HEK293 (cell line): Measurements from ENCODE around the gene ABCG1.

Experiments used
- CTCF ChIA-PET: fragments of 350-600 bp; formaldehyde crosslinking; extraction: SDS; loops from one replicate; lab custom pipeline; 2021; ENCODE audit warnings: antibody characterized with exemption; lab: Yijun Ruan, JAX
- POLR2A ChIA-PET: fragments of 300-600 bp; formaldehyde crosslinking; extraction: SDS; loops from one replicate; lab custom pipeline; 2020; ENCODE audit warnings: antibody characterized with exemption, inconsistent platforms; lab: Yijun Ruan, JAX
- H3K27ac ChIP-seq: fragments of 200-500 bp; sonication (Bioruptor generic); 2 replicates; pipeline ENCODE4 v1.5.1; 2014; ENCODE audit warnings: low read depth, low read length, control low read depth, inconsistent platforms; ENCODE audit errors: extremely low read depth
- H3K36me3 ChIP-seq, 2 experiments: fragments of 200-500 bp in 1 of 2; sonication (Bioruptor generic) in 1 of 2; 1 replicate in 1 of 2; 2 replicates in 1 of 2; pipeline ENCODE4 v1.5.1; 2014 to 2017; ENCODE audit warnings: inconsistent platforms in 2 of 2, low read length in 2 of 2; ENCODE audit not compliant: control insufficient read depth in 2 of 2, insufficient read depth in 1 of 2
- H3K4me1 ChIP-seq: fragments of 200-500 bp; sonication (Bioruptor generic); 2 replicates; pipeline ENCODE4 v1.5.1; 2014; ENCODE audit warnings: mild to moderate bottlenecking, low read length, inconsistent platforms; ENCODE audit not compliant: control insufficient read depth, insufficient read depth
- H3K4me3 ChIP-seq: 2 replicates; pipeline ENCODE4 v1.5.1; 2011; ENCODE audit warnings: low read depth, mild to moderate bottlenecking, control low read depth, low read length, moderate library complexity
- H3K9me3 ChIP-seq: fragments of 200-500 bp; sonication (Bioruptor generic); 2 replicates; pipeline ENCODE4 v1.5.1; 2014; ENCODE audit warnings: low read depth, low read length, inconsistent platforms; ENCODE audit not compliant: control insufficient read depth, insufficient read depth
- ELK4 ChIP-seq: IDR thresholded peaks from 2 replicates; pipeline ENCODE4 v1.6.1; 2011; ENCODE audit warnings: mild to moderate bottlenecking, low read depth, low read length, borderline replicate concordance
- GLIS1 ChIP-seq: fragments of 450-650 bp; formaldehyde crosslinking; IDR thresholded peaks from 2 replicates; pipeline ENCODE4 v1.5.1; 2016; ENCODE audit warnings: missing biosample characterization, missing genetic modification characterization
- OVOL3 ChIP-seq: fragments of 450-650 bp; formaldehyde crosslinking; IDR thresholded peaks from 2 replicates; pipeline ENCODE4 v1.5.1; 2016; ENCODE audit warnings: missing biosample characterization, missing genetic modification characterization
- RBAK ChIP-seq: fragments of 450-650 bp; formaldehyde crosslinking; IDR thresholded peaks from 2 replicates; pipeline ENCODE4 v1.5.1; 2016; ENCODE audit warnings: missing biosample characterization, missing genetic modification characterization
- REST ChIP-seq: fragments of 450-650 bp; formaldehyde crosslinking; IDR thresholded peaks from 2 replicates; pipeline ENCODE4 v1.5.1; 2016; ENCODE audit warnings: missing biosample characterization, missing genetic modification characterization
- SETDB1 ChIP-seq: IDR thresholded peaks from one replicate; pipeline ENCODE4 v1.6.1; 2017; ENCODE audit warnings: mild to moderate bottlenecking, low read length, moderate library complexity, mixed read lengths; ENCODE audit not compliant: insufficient read length
- SP2 ChIP-seq: fragments of 450-650 bp; formaldehyde crosslinking; IDR thresholded peaks from 2 replicates; pipeline ENCODE4 v1.5.1; 2016; ENCODE audit warnings: missing biosample characterization, missing genetic modification characterization
- TRIM28 ChIP-seq: IDR thresholded peaks from 2 replicates; pipeline ENCODE4 v1.6.1; 2011; ENCODE audit warnings: low read length, control low read depth, borderline replicate concordance
- ZIC2 ChIP-seq: fragments of 450-650 bp; formaldehyde crosslinking; IDR thresholded peaks from 2 replicates; pipeline ENCODE4 v1.5.1; 2016; ENCODE audit warnings: missing biosample characterization, missing genetic modification characterization
- ZNF112 ChIP-seq: fragments of 450-650 bp; formaldehyde crosslinking; IDR thresholded peaks from 2 replicates; pipeline ENCODE4 v1.5.0; 2017; ENCODE audit warnings: missing biosample characterization, missing genetic modification characterization
- ZNF133 ChIP-seq: fragments of 450-650 bp; formaldehyde crosslinking; IDR thresholded peaks from 2 replicates; pipeline ENCODE4 v1.5.1; 2016; ENCODE audit warnings: missing biosample characterization, missing genetic modification characterization
- ZNF157 ChIP-seq: fragments of 450-650 bp; formaldehyde crosslinking; IDR thresholded peaks from 2 replicates; pipeline ENCODE4 v1.5.1; 2016; ENCODE audit warnings: missing biosample characterization, missing genetic modification characterization
- ZNF174 ChIP-seq: fragments of 450-650 bp; formaldehyde crosslinking; IDR thresholded peaks from 2 replicates; pipeline ENCODE4 v1.5.0; 2017; ENCODE audit warnings: missing biosample characterization, mild to moderate bottlenecking, missing genetic modification characterization
- ZNF184 ChIP-seq: fragments of 450-650 bp; IDR thresholded peaks from 2 replicates; pipeline ENCODE4 v1.5.1; 2018; ENCODE audit warnings: missing biosample characterization, mild to moderate bottlenecking, missing genetic modification characterization
- ZNF2 ChIP-seq: fragments of 450-650 bp; formaldehyde crosslinking; IDR thresholded peaks from 2 replicates; pipeline ENCODE4 v1.5.1; 2016; ENCODE audit warnings: missing biosample characterization, missing genetic modification characterization
- ZNF23 ChIP-seq: fragments of 450-650 bp; formaldehyde crosslinking; IDR thresholded peaks from 2 replicates; pipeline ENCODE4 v1.5.1; 2016; ENCODE audit warnings: missing biosample characterization, missing genetic modification characterization, borderline replicate concordance
- ZNF266 ChIP-seq: fragments of 450-650 bp; formaldehyde crosslinking; IDR thresholded peaks from 2 replicates; pipeline ENCODE4 v1.5.1; 2016; ENCODE audit warnings: missing biosample characterization, missing genetic modification characterization, low read depth
- ZNF335 ChIP-seq: fragments of 450-650 bp; formaldehyde crosslinking; conservative IDR thresholded peaks from 2 replicates; pipeline ENCODE4 v1.5.1; 2016; ENCODE audit warnings: missing biosample characterization, missing genetic modification characterization
- ZNF433 ChIP-seq: fragments of 450-650 bp; formaldehyde crosslinking; IDR thresholded peaks from 2 replicates; pipeline ENCODE4 v1.5.1; 2016; ENCODE audit warnings: missing biosample characterization, missing genetic modification characterization, low read depth
- ZNF830 ChIP-seq: fragments of 450-650 bp; IDR thresholded peaks from 2 replicates; pipeline ENCODE4 v1.5.0; 2018; ENCODE audit warnings: missing biosample characterization, missing genetic modification characterization, low read depth, mild to moderate bottlenecking, moderate library complexity
- ZNF843 ChIP-seq: fragments of 450-650 bp; formaldehyde crosslinking; IDR thresholded peaks from 2 replicates; pipeline ENCODE4 v1.5.1; 2016; ENCODE audit warnings: missing biosample characterization, missing genetic modification characterization
- ZSCAN30 ChIP-seq: fragments of 450-650 bp; IDR thresholded peaks from 2 replicates; pipeline ENCODE4 v1.5.1; 2018; ENCODE audit warnings: missing biosample characterization, mild to moderate bottlenecking, missing genetic modification characterization, moderate library complexity
- ZSCAN5A ChIP-seq: fragments of 450-650 bp; formaldehyde crosslinking; IDR thresholded peaks from 2 replicates; pipeline ENCODE4 v1.5.1; 2016; ENCODE audit warnings: missing biosample characterization, missing genetic modification characterization

Gene ABCG1

GRCh38 chr21:42214921-42215320, 4.0 kb upstream of the ABCG1 start:
- no peak for TF ChIP-seq ZNF335 (tag by site-specific recombination)
- no peak for TF ChIP-seq ZSCAN30 (tag by site-specific recombination)
- no peaks in the 10 kb centered on the region for H3K9me3 ChIP-seq
- POLR2A ChIA-PET = no interaction called here
- H3K36me3 ChIP-seq = no peaks in the 10 kb centered on the region
- CTCF ChIA-PET = no interaction called here
- H3K27ac ChIP-seq = no peak overlapping the region
- H3K4me1 ChIP-seq = no peaks in the 10 kb centered on the region
- H3K4me3 ChIP-seq = no peak overlapping the region

DNA sequence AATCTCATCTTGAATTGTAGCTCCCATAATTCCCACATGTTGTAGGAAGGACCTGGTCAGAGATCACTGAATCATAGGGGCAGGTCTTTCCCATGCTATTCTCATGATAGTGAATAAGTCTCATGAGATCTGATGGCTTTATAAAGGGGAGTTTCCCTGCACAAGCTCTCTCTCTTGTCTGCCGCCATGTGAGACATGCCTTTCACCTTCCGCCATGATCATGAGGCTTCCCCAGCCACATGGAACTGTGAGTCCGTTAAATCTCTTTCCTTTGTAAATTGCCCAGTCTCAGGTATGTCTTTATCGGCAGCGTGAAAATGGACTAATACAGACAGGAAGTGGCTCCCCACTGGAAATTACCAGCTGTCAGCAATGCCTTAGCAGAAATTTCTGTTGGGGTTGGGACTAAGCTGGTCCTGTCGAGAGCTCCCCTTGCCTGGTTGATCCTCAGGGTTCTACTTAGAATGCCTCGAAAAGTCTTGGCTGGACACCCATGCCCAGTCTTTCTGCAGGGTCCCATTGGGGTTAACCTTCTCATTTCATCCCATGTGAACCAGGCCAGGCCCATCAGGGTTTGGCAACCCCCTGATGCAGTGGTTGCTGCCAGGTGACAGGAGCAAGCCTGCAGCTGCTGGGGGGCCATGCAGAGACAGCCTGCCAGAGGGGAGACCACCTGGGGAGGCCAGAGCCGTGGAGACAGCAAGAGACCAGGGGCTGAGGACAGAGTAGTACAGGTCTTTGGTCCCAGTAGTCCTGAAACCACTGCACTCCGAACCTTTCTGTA, 2.8 kb upstream of the ABCG1 start:
- Histone ChIP-seq H3K36me3 (no peaks in the 10 kb centered on the region), H3K27ac (no peak overlapping the region), H3K4me1 (no peaks in the 10 kb centered on the region), H3K9me3 (no peaks in the 10 kb centered on the region), H3K4me3 (no peak overlapping the region)
- ChIA-PET CTCF (interaction anchor here (1.2 kb wide), 1 partner anchor 93 kb away, joined by 3 read pairs; no protein-coding TSS in a partner anchor), POLR2A (no interaction called here)
- TF ChIP-seq ZIC2 (tag by site-specific recombination) = 0 out of 2 replicates have a peak, but pooled peaks have one; percentile 10
- peak; percentile 71 for TF ChIP-seq SETDB1
- TF ChIP-seq TRIM28 = peak; percentile 90; the same call in 1 of the 2 replicates
- TF ChIP-seq OVOL3 (tag by site-specific recombination) = no peak

DNA sequence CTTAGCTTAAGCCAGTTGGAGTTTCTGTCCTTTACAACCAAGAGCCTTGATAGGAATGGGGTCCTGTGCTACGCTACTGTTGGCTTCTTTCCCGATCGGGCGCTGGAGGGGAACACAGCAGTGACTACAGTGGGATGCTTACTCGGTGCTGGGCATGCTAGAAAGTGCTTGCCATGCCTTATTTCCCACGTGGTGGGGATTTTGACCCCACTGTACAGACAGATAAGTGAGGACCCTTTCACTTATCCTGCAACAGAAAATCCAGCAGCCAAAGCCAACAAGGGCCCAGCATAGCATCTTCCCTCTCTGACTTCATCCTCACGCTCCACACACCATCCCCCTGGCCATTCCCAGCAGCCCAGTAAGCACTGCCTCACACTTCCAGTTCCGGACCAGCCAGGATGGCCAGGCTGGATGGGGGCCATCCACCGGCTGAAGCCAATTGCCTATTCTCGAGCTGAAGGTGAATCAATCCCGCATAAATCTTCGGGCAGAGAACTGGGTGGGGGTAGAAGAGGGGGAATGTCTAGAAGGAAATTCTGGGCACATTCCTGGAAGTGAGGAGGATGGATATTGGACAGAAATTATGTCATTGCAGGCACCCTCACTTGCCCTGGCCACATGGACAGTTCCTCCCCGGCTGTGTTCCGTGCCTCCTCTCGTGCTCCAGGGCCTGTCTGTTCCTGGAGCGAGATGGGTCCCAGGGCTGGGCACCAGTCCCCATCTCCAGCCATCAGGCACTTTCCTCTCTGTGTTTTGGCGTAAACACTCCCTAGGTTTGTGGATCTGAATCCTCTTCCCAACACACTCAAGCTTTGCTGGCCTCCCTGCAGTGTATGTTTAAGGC, 2.0 kb upstream of the ABCG1 start:
- no peak overlapping the region for H3K27ac ChIP-seq
- no peaks in the 10 kb centered on the region for H3K36me3 ChIP-seq
- H3K4me3 ChIP-seq = no peak overlapping the region
- no peaks in the 10 kb centered on the region for H3K9me3 ChIP-seq
- CTCF ChIA-PET = interaction anchor here (1.2 kb wide), 2 partner anchors 10 to 92 kb away, joined by 3 to 4 read pairs; no protein-coding TSS in a partner anchor
- POLR2A ChIA-PET = no interaction called here
- no peaks in the 10 kb centered on the region for H3K4me1 ChIP-seq
- no peak for TF ChIP-seq ZNF157
- TF ChIP-seq GLIS1 (tag by site-specific recombination) = no peak
- TF ChIP-seq REST (tag by site-specific recombination) = no peak
- no peak for TF ChIP-seq ZNF174 (tag by site-specific recombination)
- TF ChIP-seq ZNF133 (tag by site-specific recombination) = no peak
- no peak for TF ChIP-seq ZSCAN5A (tag by site-specific recombination)
- TF ChIP-seq ZNF843 (tag by site-specific recombination) = no peak
- no peak for TF ChIP-seq ZNF23 (tag by site-specific recombination)
- no peak for TF ChIP-seq SP2 (tag by site-specific recombination)
- no peak for TF ChIP-seq ZNF184 (tag by site-specific recombination)
- TF ChIP-seq ZNF112 (tag by site-specific recombination) = no peak
- TF ChIP-seq ZNF433 (tag by site-specific recombination) = no peak
- TF ChIP-seq ZNF266 = no peak
- TF ChIP-seq RBAK (tag by site-specific recombination) = no peak
- no peak for TF ChIP-seq ZNF830
- no peak for TF ChIP-seq ZNF2 (tag by site-specific recombination)
- no peak for TF ChIP-seq ELK4
